Endometrial microvascular endothelial cells (primary cell): ENCODE data around the gene TMEM52B. TPM values are rescaled to one million over a fixed set of nuclear protein-coding genes. Genes with fewer than 3 reads are reported as not detected.
"Not testable (repeated sequence)": the region's sequence is repeated elsewhere in the genome, so short reads cannot be mapped to it uniquely, and the experiment has no call there.

ENCODE experiments used
- in situ Hi-C: cut with HindIII; loops from 2 replicates; pipeline ENCODE4 v1.10.0; 2017; ENCODE audit warnings: low sequenced_read_pairs, low pct_unique_long_range_greater_than_20kb; ENCODE audit errors: inconsistent ontology term
- total RNA-seq: library from RNA; depleted of rRNA; stranded (reverse); fragments of >200 nt; gene quantifications from one replicate; pipeline ENCODE4 v1.2.3, GENCODE V29; 2015; ENCODE audit errors: inconsistent ontology term

Gene TMEM52B
- total RNA-seq, 1 donor from 2014 or later: not detected

DNA sequence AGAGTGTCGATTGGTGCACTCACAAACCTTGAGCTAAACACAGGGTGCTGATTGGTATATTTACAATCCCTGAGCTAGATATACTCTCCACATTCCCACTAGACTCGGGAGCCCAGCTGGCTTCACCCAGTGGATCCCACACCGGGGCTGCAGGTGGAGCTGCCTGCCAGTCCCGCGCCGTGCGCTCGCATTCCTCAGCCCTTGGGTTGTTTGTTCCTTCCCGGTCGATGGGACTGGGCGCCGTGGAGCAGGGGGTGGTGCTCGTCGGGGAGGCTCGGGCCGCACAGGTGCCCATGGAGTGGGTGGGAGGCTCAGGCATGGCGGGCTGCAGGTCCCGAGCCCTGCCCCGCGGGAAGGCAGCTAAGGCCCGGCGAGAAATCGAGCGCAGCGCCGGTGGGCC, 46.6 kb downstream of the TMEM52B start:
- in situ Hi-C loops: not testable (repeated sequence)

DNA sequence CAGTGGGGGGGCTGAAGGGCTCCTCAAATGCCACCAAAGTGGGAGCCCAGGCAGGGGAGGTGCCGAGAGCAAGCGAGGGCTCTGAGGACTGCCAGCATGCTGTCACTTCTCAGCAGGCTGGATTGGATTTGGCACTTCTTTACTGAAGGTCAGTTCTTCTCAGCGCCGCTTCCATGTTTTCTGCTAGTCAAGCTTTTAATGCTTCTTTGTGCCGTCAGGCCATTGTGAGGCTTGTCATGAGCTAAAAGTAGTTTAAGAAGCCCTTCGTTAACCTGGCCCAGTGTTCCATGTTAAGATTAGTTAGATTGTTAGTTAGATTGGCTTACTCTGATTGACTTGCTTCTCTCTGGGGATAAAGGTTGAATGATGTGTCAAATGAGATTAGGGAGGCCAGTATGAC, 47.3 kb downstream of the TMEM52B start:
- in situ Hi-C loops: no loop called here

DNA sequence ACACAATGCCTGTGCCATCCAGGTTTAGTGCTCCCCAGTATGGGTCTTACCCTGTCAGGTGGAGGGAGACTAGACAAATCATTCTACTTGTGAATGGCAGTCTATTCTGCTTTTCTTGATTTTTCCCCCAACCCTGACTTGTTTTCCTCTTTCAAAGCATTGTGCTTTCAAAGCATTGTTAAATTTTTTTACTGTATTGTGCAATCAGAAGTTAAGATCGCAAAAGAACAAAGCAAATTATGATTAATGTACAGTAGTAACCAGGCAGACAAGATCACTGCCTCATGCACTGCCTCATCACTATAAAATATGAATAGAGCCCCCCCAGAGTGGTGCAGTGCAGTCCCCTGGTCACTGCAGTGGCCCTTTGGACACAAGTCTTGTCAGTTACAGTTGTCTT, 47.9 kb downstream of the TMEM52B start:
- in situ Hi-C loops: no loop called here

DNA sequence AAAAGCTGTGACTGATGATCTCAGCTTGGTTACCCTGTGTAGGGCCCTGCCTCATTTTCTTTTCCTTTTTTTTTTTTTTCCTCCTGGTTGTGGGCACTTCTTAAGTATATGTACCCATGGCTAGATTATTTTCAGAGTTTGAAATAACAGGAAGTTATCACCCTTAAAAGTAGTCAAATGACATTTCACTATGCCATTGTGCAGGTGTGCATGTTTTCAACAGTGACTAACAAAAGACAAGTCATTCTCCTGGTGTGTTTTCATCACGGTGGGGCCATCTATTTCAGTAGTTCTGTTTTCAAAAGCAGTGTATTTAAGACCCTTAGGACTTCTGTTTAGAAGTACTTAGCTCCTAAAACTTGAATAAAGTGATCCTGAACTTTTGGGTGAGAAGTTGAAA, 48.8 kb downstream of the TMEM52B start:
- in situ Hi-C loops: no loop called here

DNA sequence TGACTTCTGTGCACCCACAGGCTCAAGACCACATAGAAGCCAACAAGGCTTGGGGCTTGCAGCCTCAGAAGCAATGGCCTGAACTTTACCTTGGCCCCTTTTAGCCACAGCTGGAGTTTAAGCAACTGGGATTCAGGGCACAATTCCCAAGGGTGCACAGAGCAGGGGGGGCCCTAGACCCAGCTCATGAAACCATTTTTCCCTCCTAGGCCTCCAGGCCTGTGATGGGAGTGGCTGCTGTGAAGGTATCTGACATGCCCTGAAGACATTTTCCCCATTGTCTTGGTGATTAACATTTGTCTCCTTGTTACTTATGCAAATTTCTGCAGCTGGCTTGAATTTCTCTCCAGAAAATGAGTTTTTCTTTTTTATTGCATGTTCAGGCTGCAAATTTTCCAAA, 55.7 kb downstream of the TMEM52B start:
- in situ Hi-C loops: no loop called here

DNA sequence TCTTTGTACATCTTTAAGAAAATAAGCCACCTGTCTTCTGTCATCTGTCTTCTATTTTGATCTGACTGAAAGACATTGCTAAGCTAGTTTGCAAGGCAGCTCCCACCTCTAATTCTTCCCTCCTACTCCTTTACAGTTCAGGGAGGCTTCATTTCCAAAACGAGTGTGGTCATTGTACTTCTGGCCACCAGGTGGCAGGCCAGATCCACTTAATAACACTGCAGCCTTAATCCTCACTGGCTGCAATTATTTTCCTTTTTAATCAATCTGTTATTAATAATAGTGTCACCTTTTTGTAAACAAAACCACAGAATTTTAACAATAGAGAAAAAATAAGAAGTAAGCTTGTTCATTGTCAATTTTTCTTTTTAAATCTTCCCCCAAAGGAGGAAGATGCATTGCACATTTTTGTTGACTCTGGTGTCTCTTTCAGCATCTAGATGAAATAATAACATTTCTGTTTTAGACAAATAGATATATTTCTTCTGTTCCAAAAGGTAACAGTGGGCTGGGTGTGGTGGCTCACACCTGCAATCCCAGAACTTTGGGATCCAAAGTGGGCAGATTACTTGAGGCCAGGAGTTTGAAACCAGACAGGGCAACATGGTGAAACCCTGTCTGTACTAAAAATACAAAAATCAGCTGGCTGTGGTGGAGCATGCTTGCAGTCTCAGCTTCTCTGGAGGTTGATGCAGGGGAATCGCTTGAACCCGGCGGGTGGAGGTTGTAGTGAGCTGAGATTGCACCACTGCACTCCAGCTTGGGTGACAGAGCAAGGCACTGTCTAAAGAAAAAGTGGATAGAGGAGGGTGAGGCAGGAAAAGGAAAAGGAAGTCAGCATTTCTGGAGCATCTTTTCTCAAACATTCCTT, 57.2 kb downstream of the TMEM52B start:
- in situ Hi-C loops: no loop called here

DNA sequence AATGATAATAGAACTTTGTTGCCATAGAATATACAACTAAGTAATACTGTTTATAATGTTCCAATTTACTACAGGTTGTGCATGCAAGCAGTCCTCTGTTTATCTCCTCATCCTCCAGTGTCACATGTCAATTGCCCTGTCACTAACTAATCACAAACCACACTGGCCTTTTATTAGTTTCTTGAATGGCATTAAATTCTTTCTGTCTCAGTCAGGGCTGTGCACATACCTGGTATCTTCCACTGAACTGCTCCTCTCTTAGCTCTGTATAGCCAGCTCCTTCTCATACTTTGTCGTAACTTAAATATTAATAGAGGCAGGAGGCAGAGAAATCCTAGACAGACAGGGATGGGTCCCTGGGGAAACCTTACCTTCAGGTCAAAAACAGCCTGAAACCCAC, 57.9 kb downstream of the TMEM52B start:
- in situ Hi-C loops: no loop called here

DNA sequence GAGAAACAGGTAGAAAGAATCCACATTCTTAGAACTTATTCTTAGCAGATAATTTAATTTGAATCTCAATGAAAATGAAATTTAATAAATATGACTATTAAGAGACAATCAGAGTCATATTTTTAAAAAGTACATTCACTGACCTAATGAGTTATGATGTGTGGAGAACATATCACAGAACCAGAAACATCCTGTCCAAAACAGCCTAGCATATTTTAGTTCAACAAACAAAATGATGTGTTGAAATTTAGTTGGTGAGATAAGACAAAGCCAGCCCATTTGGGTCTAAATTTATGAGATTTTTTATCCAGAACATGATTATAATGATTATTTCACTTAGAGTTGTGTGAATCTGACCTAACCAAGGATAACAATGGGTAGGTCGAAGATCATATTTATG, 59.7 kb downstream of the TMEM52B start:
- in situ Hi-C loops: no loop called here

DNA sequence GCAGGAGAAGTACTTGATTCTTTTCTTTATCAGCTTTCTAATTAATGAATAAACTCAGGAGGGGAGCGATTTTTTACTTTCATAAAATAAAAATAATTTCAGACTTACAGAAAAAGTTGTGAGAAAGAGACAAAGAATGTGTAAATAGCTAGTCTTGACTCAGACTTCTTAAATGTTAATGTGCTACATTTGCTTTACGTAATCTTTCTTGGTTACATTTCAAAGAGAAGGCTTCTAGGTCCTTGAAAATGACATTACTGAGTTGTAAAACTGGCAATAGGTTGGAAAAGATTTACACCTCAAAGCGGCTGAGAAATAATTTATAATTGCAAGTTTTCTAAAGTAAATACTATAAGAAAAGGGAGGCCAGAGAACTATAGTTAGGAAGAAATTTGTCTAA, 62.5 kb downstream of the TMEM52B start:
- in situ Hi-C loops: no loop called here

Other genes starting within 250 kb of the TMEM52B start
- gene CLEC2A, start 246.7 kb upstream of the TMEM52B start, total RNA-seq: not detected
- not detected for gene CLEC12A, start 207.6 kb upstream of the TMEM52B start, total RNA-seq
- gene CLEC1B, start 179.9 kb upstream of the TMEM52B start, total RNA-seq: not detected
- gene CLEC12B, start 168.4 kb upstream of the TMEM52B start, total RNA-seq: 0.09 TPM
- not detected for gene CLEC9A, start 148.3 kb upstream of the TMEM52B start, total RNA-seq
- gene CLEC1A, start 80.0 kb upstream of the TMEM52B start, total RNA-seq: 54.4 TPM
- gene CLEC7A, start 48.8 kb upstream of the TMEM52B start, total RNA-seq: 0.84 TPM
- 1.5 TPM for gene OLR1, start 6.9 kb upstream of the TMEM52B start, total RNA-seq
- 30.0 TPM for gene GABARAPL1, start 33.8 kb downstream of the TMEM52B start, total RNA-seq
- not detected for gene KLRD1, start 128.8 kb downstream of the TMEM52B start, total RNA-seq
- not detected for gene KLRK1, start 211.0 kb downstream of the TMEM52B start, total RNA-seq
- gene KLRC4, start 230.7 kb downstream of the TMEM52B start, total RNA-seq: not detected
- gene KLRC3, start 241.6 kb downstream of the TMEM52B start, total RNA-seq: not detected